Measurements from ENCODE around the gene CABLES1. TPM values are rescaled to one million over a fixed set of nuclear protein-coding genes. Genes with fewer than 3 reads are reported as not detected.

CABLES1 gene
- total RNA-seq, 4 donors from 2014 or later, result 8.5 to 12.6 (median 9.2) TPM

GRCh38 chr18:23259701-23260681, 124.7 kb downstream of the CABLES1 start:
- TF ChIP-seq POLR2A (IDR thresholded peaks at IDR 0.05), result no peak
- no peak for TF ChIP-seq CTCF (IDR thresholded peaks at IDR 0.05)
- H3K36me3 ChIP-seq, result no peaks in the 10 kb centered on the region
- H3K27ac ChIP-seq, result peak overlapping the region; percentile 81 to 85
- peak overlapping the region in 1 of 2 donors; percentile 9 for H3K4me3 ChIP-seq
- DNase-seq, result peak; percentile 81 to 84
- no peaks in the 10 kb centered on the region for H3K27me3 ChIP-seq
- peaks cover 0 to 14% of the 10 kb centered on the region in 2 donors for H3K4me1 ChIP-seq
- intact Hi-C loops (cut with DNase I; ENCODE audit: low total_unique reads), result no loop called here
- no peaks in the 10 kb centered on the region for H3K9me3 ChIP-seq

- intact Hi-C loops (cut with DNase I; ENCODE audit: low total_unique reads), result no loop called here
- Histone ChIP-seq H3K27me3 (no peaks in the 10 kb centered on the region), H3K36me3 (no peaks in the 10 kb centered on the region), H3K4me1 (peaks cover 0 to 14% of the 10 kb centered on the region in 2 donors), H3K4me3 (no peak overlapping the region), H3K9me3 (no peaks in the 10 kb centered on the region), H3K27ac (peak overlapping the region; percentile 81 to 85)
- no peak for TF ChIP-seq CTCF (IDR thresholded peaks at IDR 0.05)
- TF ChIP-seq POLR2A (IDR thresholded peaks at IDR 0.05), result no peak
- DNase-seq, result no peak
Observed at GRCh38 chr18:23260926-23261590, 125.8 kb downstream of the CABLES1 start.

GRCh38 chr18:23263551-23264235, 128.4 kb downstream of the CABLES1 start:
- no peak overlapping the region for H3K4me3 ChIP-seq
- peaks cover 0 to 14% of the 10 kb centered on the region in 2 donors for H3K4me1 ChIP-seq
- H3K9me3 ChIP-seq, result no peaks in the 10 kb centered on the region
- H3K36me3 ChIP-seq, result no peaks in the 10 kb centered on the region
- no peak for TF ChIP-seq CTCF (IDR thresholded peaks at IDR 0.05)
- no peak for TF ChIP-seq POLR2A (IDR thresholded peaks at IDR 0.05)
- intact Hi-C loops (cut with DNase I; ENCODE audit: low total_unique reads), result no loop called here
- DNase-seq, result no peak
- H3K27ac ChIP-seq, result no peak overlapping the region
- no peaks in the 10 kb centered on the region for H3K27me3 ChIP-seq

- Histone ChIP-seq H3K27me3 (no peaks in the 10 kb centered on the region), H3K9me3 (no peaks in the 10 kb centered on the region), H3K27ac (no peak overlapping the region), H3K36me3 (no peaks in the 10 kb centered on the region), H3K4me3 (no peak overlapping the region), H3K4me1 (no peaks in the 10 kb centered on the region)
- no peak for TF ChIP-seq POLR2A (IDR thresholded peaks at IDR 0.05)
- no peak for TF ChIP-seq CTCF (IDR thresholded peaks at IDR 0.05)
- DNase-seq, result no peak
- intact Hi-C loops (cut with DNase I; ENCODE audit: low total_unique reads), result no loop called here
Observed at GRCh38 chr18:23265682-23266399, 130.6 kb downstream of the CABLES1 start.

All from uterus (tissue), 4 donors.